Fibroblast of lung (primary cell): ENCODE measurements around the gene WNT4.

Experiments used
- EZH2 ChIP-seq: IDR thresholded peaks from 2 replicates; pipeline ENCODE4 v1.5.1; 2012; ENCODE audit warnings: low read length, control low read depth, mild to moderate bottlenecking; ENCODE audit errors: missing control alignments
- TF ChIP-seq, protein P1 (sequence below), 2 donors: IDR thresholded peaks in 1 of 2; conservative IDR thresholded peaks in 1 of 2; 1 replicate in 1 of 2; 2 replicates in 1 of 2; pipeline ENCODE4 v1.5.1; 2011 to 2012; ENCODE audit warnings: low read length in 2 of 2, control low read depth in 1 of 2, inconsistent platforms in 1 of 2, low read depth in 1 of 2, mild to moderate bottlenecking in 1 of 2

DNA sequence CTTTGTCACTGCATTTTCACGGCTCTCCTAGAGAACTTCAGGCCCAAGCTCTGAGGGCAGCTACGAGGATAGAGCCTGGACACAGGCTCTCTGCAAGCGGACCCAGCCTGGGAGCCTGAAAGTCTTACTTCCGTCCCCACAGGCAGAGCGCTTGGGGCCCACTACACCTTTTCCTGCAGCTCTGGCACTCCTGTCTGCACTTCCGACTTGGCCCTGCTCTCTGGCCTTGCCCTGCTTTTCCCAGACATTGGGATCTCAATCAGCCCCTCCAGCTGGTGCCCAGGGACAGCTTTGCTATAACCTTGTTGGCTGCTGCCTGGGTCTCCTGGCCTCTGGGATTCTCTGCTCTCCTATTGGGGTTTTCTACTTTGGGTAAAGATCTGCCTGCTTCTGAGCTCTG, 27.6 kb downstream of the WNT4 start:
- TF ChIP-seq, protein P1, sequence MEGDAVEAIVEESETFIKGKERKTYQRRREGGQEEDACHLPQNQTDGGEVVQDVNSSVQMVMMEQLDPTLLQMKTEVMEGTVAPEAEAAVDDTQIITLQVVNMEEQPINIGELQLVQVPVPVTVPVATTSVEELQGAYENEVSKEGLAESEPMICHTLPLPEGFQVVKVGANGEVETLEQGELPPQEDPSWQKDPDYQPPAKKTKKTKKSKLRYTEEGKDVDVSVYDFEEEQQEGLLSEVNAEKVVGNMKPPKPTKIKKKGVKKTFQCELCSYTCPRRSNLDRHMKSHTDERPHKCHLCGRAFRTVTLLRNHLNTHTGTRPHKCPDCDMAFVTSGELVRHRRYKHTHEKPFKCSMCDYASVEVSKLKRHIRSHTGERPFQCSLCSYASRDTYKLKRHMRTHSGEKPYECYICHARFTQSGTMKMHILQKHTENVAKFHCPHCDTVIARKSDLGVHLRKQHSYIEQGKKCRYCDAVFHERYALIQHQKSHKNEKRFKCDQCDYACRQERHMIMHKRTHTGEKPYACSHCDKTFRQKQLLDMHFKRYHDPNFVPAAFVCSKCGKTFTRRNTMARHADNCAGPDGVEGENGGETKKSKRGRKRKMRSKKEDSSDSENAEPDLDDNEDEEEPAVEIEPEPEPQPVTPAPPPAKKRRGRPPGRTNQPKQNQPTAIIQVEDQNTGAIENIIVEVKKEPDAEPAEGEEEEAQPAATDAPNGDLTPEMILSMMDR (conservative IDR thresholded peaks at IDR 0.05 in 1 of 2, IDR thresholded peaks at IDR 0.05 in 1 of 2; ENCODE audit: low read depth in 1 of 2, low read length in 2 of 2), result no peak
- no peak for TF ChIP-seq EZH2
